ENCODE results near the gene LMAN2.

DNA sequence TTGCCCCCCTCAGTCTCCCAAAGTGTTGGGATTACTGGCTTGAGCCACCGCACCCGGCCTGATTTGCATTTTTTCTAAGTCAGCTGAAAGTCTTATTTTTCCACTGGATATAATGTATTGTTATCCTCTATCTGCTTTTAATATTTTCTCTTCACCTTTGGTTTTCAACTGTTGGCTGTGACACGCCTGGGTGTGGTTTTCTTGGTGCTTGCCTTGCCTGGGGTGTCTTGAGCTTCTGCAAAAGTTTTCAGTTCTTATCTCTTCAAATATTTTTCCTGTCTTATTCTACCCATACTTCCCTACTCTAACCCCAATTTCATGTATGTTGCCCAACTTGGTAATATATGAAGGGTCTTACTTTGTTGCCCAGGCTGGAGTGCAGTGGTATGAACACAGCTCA is 35.5 kb downstream of the LMAN2 start:
- TF ChIP-seq, protein P1, sequence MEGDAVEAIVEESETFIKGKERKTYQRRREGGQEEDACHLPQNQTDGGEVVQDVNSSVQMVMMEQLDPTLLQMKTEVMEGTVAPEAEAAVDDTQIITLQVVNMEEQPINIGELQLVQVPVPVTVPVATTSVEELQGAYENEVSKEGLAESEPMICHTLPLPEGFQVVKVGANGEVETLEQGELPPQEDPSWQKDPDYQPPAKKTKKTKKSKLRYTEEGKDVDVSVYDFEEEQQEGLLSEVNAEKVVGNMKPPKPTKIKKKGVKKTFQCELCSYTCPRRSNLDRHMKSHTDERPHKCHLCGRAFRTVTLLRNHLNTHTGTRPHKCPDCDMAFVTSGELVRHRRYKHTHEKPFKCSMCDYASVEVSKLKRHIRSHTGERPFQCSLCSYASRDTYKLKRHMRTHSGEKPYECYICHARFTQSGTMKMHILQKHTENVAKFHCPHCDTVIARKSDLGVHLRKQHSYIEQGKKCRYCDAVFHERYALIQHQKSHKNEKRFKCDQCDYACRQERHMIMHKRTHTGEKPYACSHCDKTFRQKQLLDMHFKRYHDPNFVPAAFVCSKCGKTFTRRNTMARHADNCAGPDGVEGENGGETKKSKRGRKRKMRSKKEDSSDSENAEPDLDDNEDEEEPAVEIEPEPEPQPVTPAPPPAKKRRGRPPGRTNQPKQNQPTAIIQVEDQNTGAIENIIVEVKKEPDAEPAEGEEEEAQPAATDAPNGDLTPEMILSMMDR (IDR thresholded peaks at IDR 0.05; ENCODE audit: insufficient read depth, low read length, poor library complexity, severe bottlenecking): no peak
- TF ChIP-seq EZH2phosphoT487 (conservative IDR thresholded peaks at IDR 0.05; ENCODE audit: low read length): no peak

Measured in SU-DHL-6 (cell line).